SJCRH30 (cell line): ENCODE data around the gene TARP.
"Not testable (repeated sequence)": the region's sequence is repeated elsewhere in the genome, so short reads cannot be mapped to it uniquely, and the experiment has no call there.

Source experiments
- DNase-seq, 2 experiments: peaks; one replicate each; pipeline ENCODE4 v3.0.0-alpha.2; 2015 to 2020
- H3K27ac ChIP-seq: fragments of 250-450 bp; sonication (Bioruptor Pico); 2 replicates; pipeline ENCODE4 v1.5.1; 2020; ENCODE audit warnings: mild to moderate bottlenecking, moderate library complexity
- H3K27me3 ChIP-seq: fragments of 250-450 bp; sonication (Bioruptor Pico); 2 replicates; pipeline ENCODE4 v1.5.1; 2020; ENCODE audit warnings: mild to moderate bottlenecking, moderate library complexity
- H3K36me3 ChIP-seq: fragments of 250-450 bp; sonication (Bioruptor Pico); 2 replicates; pipeline ENCODE4 v1.5.1; 2020; ENCODE audit warnings: mild to moderate bottlenecking, moderate library complexity
- H3K4me1 ChIP-seq: fragments of 250-450 bp; sonication (Bioruptor Pico); 2 replicates; pipeline ENCODE4 v1.5.1; 2020; ENCODE audit warnings: mild to moderate bottlenecking, moderate library complexity
- H3K4me3 ChIP-seq: fragments of 250-450 bp; sonication (Bioruptor Pico); 2 replicates; pipeline ENCODE4 v1.5.1; 2020; ENCODE audit warnings: mild to moderate bottlenecking, moderate library complexity
- H3K9me3 ChIP-seq: fragments of 250-450 bp; sonication (Bioruptor Pico); replicated peaks from 2 replicates; pipeline ENCODE4 v1.5.1; 2020; ENCODE audit warnings: mild to moderate bottlenecking, moderate library complexity

Gene TARP

DNA sequence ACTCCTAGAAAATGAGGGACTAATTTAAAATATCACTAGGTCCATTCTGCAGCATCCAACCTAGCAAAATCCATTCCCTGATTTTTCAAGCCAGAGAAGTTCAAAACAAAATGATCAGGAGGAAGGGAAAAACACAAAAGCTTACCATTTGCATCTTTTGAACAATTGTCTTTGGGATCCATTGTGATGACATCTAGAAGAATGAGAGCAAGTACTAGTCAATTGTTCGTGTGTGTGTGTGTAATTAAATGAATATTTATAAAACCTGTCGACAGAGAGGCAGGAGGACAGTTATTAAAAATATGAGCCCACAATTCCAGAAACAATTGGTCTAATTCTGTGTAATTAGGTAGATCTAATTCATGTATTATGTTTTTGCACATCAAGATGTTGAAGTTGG lies 11.4 kb downstream of the TARP start:
- H3K27me3 ChIP-seq, H3K9me3 ChIP-seq, H3K36me3 ChIP-seq, H3K4me1 ChIP-seq, H3K27ac ChIP-seq, H3K4me3 ChIP-seq, DNase-seq: not testable (repeated sequence)

DNA sequence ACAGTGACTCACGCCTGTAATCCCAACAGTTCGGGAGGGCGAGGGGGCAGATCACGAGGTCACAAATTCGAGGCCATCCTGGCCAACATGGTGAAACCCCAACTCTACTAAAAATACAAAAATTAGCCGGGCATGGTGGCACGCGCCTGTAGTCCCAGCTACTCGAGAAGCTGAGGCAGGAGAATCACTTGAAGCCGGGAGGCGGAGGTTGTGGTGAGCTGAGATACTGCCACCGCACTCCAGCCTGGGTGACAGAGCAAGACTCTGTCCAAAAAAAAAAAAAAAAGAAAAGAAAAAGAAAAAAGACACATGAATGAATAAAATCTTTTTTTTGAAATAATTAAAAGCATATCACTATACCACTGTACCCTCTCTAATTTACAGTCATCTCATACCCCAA lies 11.8 kb downstream of the TARP start:
- H3K4me1 ChIP-seq, H3K27me3 ChIP-seq, H3K9me3 ChIP-seq, H3K27ac ChIP-seq, H3K36me3 ChIP-seq, DNase-seq, H3K4me3 ChIP-seq: not testable (repeated sequence)

DNA sequence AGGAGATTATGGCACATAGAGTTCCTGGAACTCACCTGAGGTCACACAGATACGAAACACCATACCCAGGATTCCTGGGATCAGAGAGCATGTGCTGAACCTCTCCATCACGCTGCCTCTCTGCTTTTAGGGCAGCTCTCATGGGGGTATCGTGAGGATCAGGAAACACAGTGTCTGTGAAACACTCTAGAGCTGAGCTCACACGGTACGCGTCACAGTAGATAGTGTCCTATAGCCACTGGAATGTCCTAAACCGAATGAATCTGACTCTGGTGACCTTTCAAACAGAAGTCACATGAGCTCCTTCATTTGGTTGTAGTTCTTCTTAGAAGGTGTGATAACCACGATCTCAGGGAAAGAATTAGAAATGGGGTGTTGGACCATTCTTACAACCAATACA lies 14.3 kb downstream of the TARP start:
- not testable (repeated sequence) for H3K27me3 ChIP-seq, H3K4me1 ChIP-seq, H3K27ac ChIP-seq, DNase-seq, H3K36me3 ChIP-seq, H3K9me3 ChIP-seq, H3K4me3 ChIP-seq

DNA sequence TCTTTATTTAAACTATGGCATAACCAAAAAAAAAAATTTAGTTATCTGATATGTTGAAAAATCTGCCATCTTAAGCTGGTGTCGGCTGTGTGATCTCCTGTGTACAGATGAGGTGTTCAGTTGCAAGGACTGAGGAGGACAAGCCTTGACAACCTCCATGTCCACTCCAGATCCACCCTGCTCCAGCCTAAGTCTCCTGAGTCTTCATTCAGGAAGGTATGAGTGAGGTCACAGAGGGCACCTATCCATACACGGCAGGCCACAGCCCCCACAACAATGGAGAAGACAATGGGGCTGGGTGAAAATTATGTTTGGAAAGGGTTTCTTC lies 16.1 kb downstream of the TARP start:
- no peaks in the 10 kb centered on the region for H3K4me1 ChIP-seq
- H3K4me3 ChIP-seq: no peak overlapping the region
- H3K27me3 ChIP-seq: no peaks in the 10 kb centered on the region
- H3K36me3 ChIP-seq: no peaks in the 10 kb centered on the region
- H3K27ac ChIP-seq: no peak overlapping the region
- DNase-seq: no peak
- H3K9me3 ChIP-seq: no peaks in the 10 kb centered on the region

DNA sequence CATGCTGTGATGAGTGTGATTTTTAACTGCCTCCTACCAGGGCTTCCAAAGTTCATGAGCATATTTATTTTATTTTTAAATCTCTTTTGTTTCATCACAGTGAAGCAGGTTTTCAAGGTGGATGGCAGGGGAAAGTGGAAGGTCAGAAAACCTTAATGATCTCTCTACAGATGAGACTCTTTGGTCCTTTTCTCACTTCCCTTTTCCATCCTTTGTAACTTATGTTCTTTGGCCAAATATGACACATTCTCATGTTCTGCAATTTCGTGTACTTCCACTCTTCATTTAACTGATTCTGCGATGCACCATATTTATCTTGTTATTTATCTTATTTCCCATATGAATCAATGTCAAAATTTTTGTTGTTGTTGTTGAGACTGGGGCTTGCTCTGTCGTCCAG lies 23.6 kb downstream of the TARP start:
- not testable (repeated sequence) for H3K4me3 ChIP-seq, H3K9me3 ChIP-seq, DNase-seq, H3K4me1 ChIP-seq, H3K27ac ChIP-seq, H3K27me3 ChIP-seq, H3K36me3 ChIP-seq

DNA sequence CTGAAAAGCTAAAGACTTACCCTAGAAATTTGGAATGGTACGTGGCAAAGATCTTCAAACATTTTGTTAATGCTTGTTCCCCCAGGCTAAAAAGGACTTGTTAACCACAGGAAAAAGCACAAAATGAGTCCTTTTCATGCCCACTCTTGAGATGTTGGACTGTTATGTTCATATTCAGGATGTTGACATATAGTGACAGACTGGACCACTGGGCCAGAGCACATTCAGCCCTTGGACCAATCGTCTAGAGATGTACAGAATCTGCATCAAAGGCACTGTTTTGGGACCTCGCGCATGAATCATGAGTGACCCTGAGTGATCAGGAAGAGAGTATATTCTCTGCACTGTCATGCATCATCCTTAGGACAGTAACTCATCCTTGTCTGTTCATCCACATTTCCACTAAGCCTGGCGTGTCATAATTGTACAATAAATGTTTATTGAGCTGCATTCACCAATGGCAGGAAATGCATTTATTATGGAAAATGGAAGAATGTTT lies 25.3 kb downstream of the TARP start:
- Histone ChIP-seq H3K36me3 (no peaks in the 10 kb centered on the region), H3K27me3 (no peaks in the 10 kb centered on the region), H3K9me3 (no peaks in the 10 kb centered on the region), H3K4me1 (no peaks in the 10 kb centered on the region), H3K4me3 (no peak overlapping the region), H3K27ac (no peak overlapping the region)
- DNase-seq: no peak

DNA sequence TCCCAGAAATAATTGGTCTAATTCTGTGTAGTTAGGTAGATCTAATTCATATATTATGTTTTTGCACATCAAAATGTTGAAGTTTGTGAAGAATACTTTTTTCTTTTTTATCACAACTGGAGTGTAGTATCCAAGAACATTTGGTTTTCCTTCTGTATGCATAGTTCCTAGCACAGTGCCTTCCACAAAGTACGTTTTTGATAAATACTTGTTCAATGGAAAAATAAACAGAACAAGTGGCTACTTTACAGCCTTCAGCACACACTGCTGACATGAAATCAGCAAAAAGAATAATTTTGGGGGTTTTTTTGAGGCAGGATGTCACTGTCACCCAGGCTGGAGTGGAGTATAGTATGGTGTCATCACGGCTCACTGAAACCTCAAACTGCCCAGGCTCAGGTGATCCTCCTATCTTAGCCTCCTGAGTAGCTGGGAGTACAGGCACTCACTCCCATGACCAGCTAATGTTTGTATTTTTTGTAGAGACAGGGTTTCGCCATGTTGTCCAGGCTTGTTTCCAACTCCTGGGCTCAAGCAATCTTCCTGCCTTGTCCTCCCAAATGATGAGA lies 27.9 kb downstream of the TARP start:
- H3K36me3 ChIP-seq: no peaks in the 10 kb centered on the region
- no peak overlapping the region for H3K27ac ChIP-seq
- no peak for DNase-seq
- H3K27me3 ChIP-seq: no peaks in the 10 kb centered on the region
- H3K9me3 ChIP-seq: no peaks in the 10 kb centered on the region
- H3K4me3 ChIP-seq: no peak overlapping the region
- H3K4me1 ChIP-seq: no peaks in the 10 kb centered on the region

DNA sequence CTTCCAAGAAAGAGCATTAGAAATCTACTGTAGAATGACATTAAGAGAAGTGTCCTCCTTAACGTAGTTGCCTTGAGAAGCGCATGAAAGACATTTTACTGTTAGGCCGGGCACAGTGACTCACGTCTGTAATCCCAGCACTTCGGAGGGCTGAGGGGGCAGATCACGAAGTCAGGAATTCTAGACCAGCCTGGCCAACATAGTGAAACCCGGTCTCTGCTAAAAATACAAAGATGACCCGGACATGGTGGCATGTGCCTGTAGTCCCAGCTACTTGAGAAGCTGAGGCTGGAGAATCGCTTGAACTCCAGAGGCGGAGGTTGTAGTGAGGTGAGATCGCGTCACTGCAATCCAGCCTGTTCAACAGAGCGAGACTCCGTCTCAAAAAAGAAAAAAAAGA lies 28.9 kb downstream of the TARP start:
- Histone ChIP-seq H3K27me3 (no peaks in the 10 kb centered on the region), H3K9me3 (no peaks in the 10 kb centered on the region), H3K4me1 (no peaks in the 10 kb centered on the region), H3K4me3 (no peak overlapping the region), H3K27ac (no peak overlapping the region), H3K36me3 (no peaks in the 10 kb centered on the region)
- no peak for DNase-seq

DNA sequence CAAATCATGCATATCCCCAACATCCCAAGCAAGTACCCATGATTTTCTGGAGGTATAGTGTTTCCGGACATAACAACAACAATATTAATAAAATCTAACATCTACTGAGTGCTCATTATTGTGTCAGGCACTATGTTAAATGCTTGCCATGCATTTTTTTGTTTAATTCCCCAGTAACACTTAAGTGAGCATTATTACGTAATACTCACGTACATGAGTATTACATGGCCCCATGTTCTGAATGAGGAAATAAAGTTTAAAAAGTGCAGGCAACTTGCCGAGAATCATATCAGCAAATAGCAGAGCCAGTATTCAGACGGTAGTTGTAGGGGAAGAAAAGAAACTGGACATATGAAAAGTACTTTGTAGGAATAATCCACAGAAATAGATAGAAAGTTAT lies 30.1 kb downstream of the TARP start:
- not testable (repeated sequence) for H3K9me3 ChIP-seq, H3K4me3 ChIP-seq, DNase-seq

DNA sequence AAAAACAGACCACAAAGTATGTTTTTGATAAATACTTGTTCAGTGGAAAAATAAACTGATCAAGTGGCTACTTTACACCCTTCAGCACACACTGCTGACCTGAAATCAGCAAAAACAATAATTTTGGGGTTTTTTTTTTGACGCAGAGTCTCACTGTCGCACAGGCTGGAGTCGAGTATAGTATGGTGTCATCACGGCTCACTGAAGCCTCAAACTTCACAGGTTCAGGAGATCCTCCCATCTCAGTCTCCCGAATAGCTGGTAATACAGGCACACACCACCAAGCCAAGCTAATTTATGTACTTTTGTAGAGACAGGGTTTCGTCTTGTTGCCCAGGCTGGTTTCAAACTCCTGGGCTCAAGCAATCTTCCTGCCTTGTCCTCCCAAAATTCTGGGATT lies 30.6 kb downstream of the TARP start:
- H3K4me1 ChIP-seq: peaks cover 1% of the 10 kb centered on the region; the same call in 1 of the 2 replicates
- no peak for DNase-seq
- H3K9me3 ChIP-seq: no peaks in the 10 kb centered on the region

More for the DNA sequence above, 30.1 kb downstream of the TARP start:
- not testable (repeated sequence) for H3K27me3 ChIP-seq, H3K27ac ChIP-seq, H3K4me1 ChIP-seq, H3K36me3 ChIP-seq

DNA sequence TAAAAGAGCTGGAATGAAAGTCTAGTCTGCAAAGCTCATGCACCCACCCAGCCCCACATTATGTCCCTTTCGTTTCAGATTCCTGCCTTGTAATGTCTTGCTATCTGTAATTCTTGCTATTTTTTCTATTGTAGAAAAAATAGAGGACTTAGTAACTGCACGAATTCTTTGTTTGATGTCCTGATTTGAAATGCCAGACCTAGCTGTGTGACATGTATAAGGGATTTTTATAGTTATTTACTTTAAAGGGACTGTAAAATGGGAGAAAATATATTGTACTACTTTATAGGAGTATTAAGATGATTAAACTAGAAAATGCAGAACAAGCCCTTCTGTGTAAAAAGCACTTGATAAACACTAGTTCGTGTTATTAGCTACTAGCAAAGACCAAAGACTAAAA lies 32.4 kb downstream of the TARP start:
- Histone ChIP-seq H3K27ac (no peak overlapping the region), H3K27me3 (no peaks in the 10 kb centered on the region), H3K4me3 (no peak overlapping the region), H3K4me1 (peaks cover 4% of the 10 kb centered on the region; the same call in 1 of the 2 replicates), H3K9me3 (no peaks in the 10 kb centered on the region), H3K36me3 (no peaks in the 10 kb centered on the region)
- no peak for DNase-seq

More for the DNA sequence above, 30.6 kb downstream of the TARP start:
- Histone ChIP-seq H3K36me3 (no peaks in the 10 kb centered on the region), H3K4me3 (no peak overlapping the region), H3K27me3 (no peaks in the 10 kb centered on the region), H3K27ac (no peak overlapping the region)

DNA sequence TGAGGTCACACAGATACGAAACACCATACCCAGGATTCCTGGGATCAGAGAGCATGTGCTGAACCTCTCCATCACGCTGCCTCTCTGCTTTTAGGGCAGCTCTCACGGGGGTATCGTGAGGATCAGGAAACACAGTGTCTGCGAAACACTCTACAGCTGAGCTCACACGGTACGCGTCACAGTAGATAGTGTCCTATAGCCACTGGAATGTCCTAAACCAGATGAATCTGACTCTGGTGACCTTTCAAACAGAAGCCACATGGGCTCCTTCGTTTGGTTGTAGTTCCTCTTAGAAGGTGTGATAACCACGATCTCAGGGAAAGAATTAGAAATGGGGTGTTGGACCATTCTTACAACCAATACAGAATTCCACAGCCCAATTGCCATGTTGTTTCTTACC lies 34.3 kb downstream of the TARP start:
- not testable (repeated sequence) for H3K36me3 ChIP-seq, H3K27ac ChIP-seq, H3K4me1 ChIP-seq, H3K4me3 ChIP-seq, H3K27me3 ChIP-seq, H3K9me3 ChIP-seq, DNase-seq

DNA sequence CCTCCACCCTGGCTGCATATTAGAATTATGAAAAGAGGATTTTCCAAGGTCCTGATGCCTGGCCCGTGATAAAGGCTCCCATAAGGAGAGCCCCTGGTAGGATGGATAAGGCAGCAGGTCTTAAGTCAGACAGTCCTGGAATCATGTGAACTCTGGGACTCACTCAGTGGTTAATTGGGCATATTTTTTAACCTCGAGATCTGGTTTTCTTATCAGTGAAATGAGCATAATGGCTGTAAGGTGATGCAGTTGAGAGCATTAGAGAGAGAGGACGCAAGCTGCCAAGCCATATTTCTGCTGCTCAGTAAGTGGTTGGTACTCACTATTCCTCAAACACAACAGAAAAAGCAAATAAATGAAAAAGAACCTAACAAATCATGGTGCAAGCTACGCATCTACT lies 37.8 kb downstream of the TARP start:
- H3K36me3 ChIP-seq: peaks cover 3% of the 10 kb centered on the region; the same call in 1 of the 2 replicates
- no peak overlapping the region for H3K4me3 ChIP-seq
- no peaks in the 10 kb centered on the region for H3K9me3 ChIP-seq
- H3K4me1 ChIP-seq: peaks cover 18% of the 10 kb centered on the region
- DNase-seq: no peak
- H3K27ac ChIP-seq: no peak overlapping the region
- H3K27me3 ChIP-seq: no peaks in the 10 kb centered on the region

DNA sequence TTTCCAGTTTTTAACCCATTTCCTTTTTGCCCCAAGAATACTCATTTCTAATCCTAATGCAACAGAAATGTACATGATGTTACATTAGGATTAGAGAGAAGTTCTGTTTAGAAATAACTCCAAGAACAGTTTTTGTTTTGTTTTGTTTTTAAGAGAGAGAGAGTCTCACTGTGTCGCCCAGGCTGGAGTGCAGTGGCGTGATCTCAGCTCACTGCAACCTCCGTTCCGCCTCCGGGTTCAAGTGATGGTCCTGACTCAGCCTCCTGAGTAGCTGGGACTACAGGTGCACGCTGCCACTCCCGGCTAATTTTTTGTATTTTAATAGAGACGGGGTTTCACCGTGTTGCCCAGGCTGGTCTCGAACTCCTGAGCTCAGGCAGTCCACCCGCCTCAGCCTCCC lies 38.7 kb downstream of the TARP start:
- DNase-seq, H3K9me3 ChIP-seq, H3K4me3 ChIP-seq, H3K27me3 ChIP-seq, H3K27ac ChIP-seq: not testable (repeated sequence)
- peaks cover 11% of the 10 kb centered on the region for H3K36me3 ChIP-seq
- peaks cover 18% of the 10 kb centered on the region for H3K4me1 ChIP-seq

DNA sequence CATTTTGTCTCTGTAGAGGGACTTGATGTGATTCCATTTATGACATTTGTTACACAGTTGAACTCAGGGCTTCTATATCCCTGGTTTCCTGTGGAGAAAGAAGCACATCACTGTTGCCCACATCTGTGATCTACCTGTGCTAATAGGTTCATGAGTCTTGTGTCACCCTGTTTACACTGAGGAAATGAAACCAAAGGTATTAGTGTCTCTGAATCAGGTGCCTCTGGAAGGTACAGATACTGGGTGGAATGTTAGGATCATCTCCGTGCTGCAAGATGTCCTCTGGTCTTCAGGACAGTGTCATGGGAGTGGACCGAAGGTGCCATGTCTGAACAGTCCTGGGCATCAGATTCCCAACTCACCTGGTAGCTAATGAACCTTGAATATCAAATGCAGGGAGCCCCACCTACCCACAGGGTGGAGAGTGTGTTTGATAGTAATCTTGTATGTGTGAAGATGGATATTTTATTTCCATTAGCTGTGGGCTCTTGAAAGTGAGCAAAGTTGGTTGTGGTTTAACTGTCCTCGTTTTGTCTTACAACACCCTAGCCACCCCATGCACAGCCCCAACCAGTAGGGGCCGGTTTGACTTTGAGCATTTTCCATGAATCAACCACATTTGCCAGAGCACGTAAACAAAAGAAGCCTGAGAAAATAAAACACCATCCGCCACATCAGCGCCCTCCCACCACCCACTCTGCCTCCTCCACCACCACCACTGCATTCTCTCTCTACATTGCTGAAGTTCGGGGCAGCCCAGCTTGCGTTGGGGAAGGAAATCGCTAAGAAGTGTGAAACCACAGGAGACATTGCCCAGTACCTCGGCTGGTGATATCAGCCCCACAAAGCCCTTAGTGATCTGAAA lies 40.7 kb downstream of the TARP start:
- DNase-seq: peak; percentile 78 to 81
- peaks cover 19% of the 10 kb centered on the region for H3K4me1 ChIP-seq
- H3K27ac ChIP-seq: peak overlapping the region; percentile 45
- H3K36me3 ChIP-seq: peaks cover 29% of the 10 kb centered on the region
- no peaks in the 10 kb centered on the region for H3K9me3 ChIP-seq
- H3K27me3 ChIP-seq: no peaks in the 10 kb centered on the region
- no peak overlapping the region for H3K4me3 ChIP-seq
